Suprapubic skin (tissue), 4 donors: Measurements from ENCODE around the gene MAPK11. TPM values are rescaled to one million over a fixed set of nuclear protein-coding genes. Genes with fewer than 3 reads are reported as not detected.

Experiments
- DNase-seq, 2 donors: peaks; one replicate each; pipeline ENCODE4 v3.0.0-alpha.2; 2019; ENCODE audit warnings: low spot score in 2 of 2
- H3K27ac ChIP-seq: fragments of 200-600 bp; sonication (generic); one replicate; pipeline ENCODE4 v1.5.1; 2019
- H3K27me3 ChIP-seq: fragments of 200-600 bp; sonication (generic); one replicate; pipeline ENCODE4 v1.5.1; 2019
- H3K36me3 ChIP-seq: fragments of 200-600 bp; sonication (generic); one replicate; pipeline ENCODE4 v1.5.1; 2019
- H3K4me1 ChIP-seq: fragments of 200-600 bp; sonication (generic); one replicate; pipeline ENCODE4 v1.5.1; 2019
- H3K4me3 ChIP-seq: fragments of 200-600 bp; sonication (generic); one replicate; pipeline ENCODE4 v1.5.1; 2019; ENCODE audit warnings: mild to moderate bottlenecking
- H3K9me3 ChIP-seq: fragments of 200-600 bp; sonication (generic); one replicate; pipeline ENCODE4 v1.5.1; 2019
- EP300 ChIP-seq: sonication (generic); formaldehyde crosslinking; IDR thresholded peaks from one replicate; pipeline ENCODE4 v1.6.1; 2017; ENCODE audit warnings: antibody characterized with exemption
- POLR2A ChIP-seq, 2 donors: fragments of 450-650 bp; IDR thresholded peaks; one replicate each; pipeline ENCODE4 v1.6.1; 2017; ENCODE audit warnings: antibody characterized with exemption in 2 of 2, mild to moderate bottlenecking in 2 of 2, moderate library complexity in 2 of 2
- POLR2AphosphoS5 ChIP-seq, 3 donors: sonication (generic); formaldehyde crosslinking; IDR thresholded peaks; one replicate each; pipeline ENCODE4 v1.6.1; 2017; ENCODE audit warnings: antibody characterized with exemption in 3 of 3
- WGBS: methylation state at CpG from one replicate; pipeline ENCODE4 v1.1.5; 2018; 5-methylcytosine and 5-hydroxymethylcytosine counted together
- total RNA-seq, 4 donors: library from RNA; depleted of rRNA; stranded (reverse); fragments of >200 nt; gene quantifications; one replicate each; pipeline ENCODE4 v1.1.0, GENCODE V29; 2016
- TF ChIP-seq, protein P1 (sequence below), 2 donors: fragments of 200-600 bp in 1 of 2; fragments of 450-650 bp in 1 of 2; sonication (generic) in 1 of 2; IDR thresholded peaks; one replicate each; pipeline ENCODE4 v1.5.1; 2016 to 2019; ENCODE audit warnings: antibody characterized with exemption in 2 of 2, mild to moderate bottlenecking in 1 of 2, moderate library complexity in 1 of 2

The MAPK11 gene
- total RNA-seq, 4 donors from 2014 or later = 3.8 to 5.8 (median 4.5) TPM

DNA sequence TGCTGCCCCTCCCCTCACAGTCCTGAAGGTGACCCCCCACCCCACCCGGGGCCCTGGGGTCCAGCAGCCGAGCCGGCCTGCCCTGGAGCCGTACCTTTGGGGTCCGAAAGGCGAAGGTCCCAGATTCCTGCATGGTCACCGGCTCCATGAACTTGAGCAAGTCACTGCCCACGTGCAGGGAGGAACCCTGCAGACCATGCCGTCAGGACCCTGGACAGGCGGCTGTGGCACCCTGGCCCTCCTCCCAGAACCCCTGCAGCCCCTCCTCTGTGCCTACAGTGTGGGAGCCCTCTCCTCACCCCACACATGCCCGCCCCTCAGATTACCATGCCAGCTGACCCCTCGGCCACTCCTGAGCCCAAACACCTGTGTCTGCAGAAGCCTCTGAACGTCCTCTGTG, 14.3 kb upstream of the MAPK11 start:
- Histone ChIP-seq H3K36me3 (peaks cover 93% of the 10 kb centered on the region), H3K4me3 (no peak overlapping the region), H3K27ac (no peak overlapping the region), H3K9me3 (no peaks in the 10 kb centered on the region), H3K4me1 (peaks cover 15% of the 10 kb centered on the region), H3K27me3 (no peaks in the 10 kb centered on the region)
- DNase-seq = no peak
- TF ChIP-seq POLR2A (IDR thresholded peaks at IDR 0.05) = no peak
- WGBS = 95% methylated on average over 4 of the region's 13 CpGs

DNA sequence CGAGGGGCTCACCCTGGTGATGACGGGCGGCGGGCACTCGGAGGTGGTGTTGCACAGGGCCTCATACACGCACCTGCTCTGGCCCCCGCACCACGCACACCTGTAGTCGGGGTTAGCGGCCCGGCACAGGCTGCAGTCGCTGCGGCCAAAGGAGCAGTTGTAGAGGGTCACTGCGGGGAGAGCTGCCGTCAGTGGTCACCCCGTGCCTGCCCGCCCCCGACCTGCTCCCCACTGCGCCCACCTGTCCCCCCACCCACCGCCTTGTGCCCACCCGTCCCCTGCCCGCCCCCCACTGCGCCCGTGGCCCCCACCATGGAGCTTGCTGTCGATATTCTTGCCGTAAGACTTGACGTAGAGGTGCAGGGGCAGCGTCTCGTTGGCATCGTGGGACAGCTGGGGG, 13.6 kb upstream of the MAPK11 start:
- H3K27ac ChIP-seq = no peak overlapping the region
- H3K9me3 ChIP-seq = no peaks in the 10 kb centered on the region
- no peak overlapping the region for H3K4me3 ChIP-seq
- H3K27me3 ChIP-seq = no peaks in the 10 kb centered on the region
- no peak for DNase-seq
- H3K4me1 ChIP-seq = peaks cover 15% of the 10 kb centered on the region
- WGBS = 82% methylated on average over 13 of the region's 30 CpGs
- no peak for TF ChIP-seq POLR2AphosphoS5 (IDR thresholded peaks at IDR 0.05)
- TF ChIP-seq EP300 = no peak
- TF ChIP-seq, protein P1, sequence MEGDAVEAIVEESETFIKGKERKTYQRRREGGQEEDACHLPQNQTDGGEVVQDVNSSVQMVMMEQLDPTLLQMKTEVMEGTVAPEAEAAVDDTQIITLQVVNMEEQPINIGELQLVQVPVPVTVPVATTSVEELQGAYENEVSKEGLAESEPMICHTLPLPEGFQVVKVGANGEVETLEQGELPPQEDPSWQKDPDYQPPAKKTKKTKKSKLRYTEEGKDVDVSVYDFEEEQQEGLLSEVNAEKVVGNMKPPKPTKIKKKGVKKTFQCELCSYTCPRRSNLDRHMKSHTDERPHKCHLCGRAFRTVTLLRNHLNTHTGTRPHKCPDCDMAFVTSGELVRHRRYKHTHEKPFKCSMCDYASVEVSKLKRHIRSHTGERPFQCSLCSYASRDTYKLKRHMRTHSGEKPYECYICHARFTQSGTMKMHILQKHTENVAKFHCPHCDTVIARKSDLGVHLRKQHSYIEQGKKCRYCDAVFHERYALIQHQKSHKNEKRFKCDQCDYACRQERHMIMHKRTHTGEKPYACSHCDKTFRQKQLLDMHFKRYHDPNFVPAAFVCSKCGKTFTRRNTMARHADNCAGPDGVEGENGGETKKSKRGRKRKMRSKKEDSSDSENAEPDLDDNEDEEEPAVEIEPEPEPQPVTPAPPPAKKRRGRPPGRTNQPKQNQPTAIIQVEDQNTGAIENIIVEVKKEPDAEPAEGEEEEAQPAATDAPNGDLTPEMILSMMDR (IDR thresholded peaks at IDR 0.05) = no peak
- no peak for TF ChIP-seq POLR2A (IDR thresholded peaks at IDR 0.05)
- H3K36me3 ChIP-seq = peaks cover 93% of the 10 kb centered on the region

GRCh38 chr22:50282361-50283155, 12.4 kb upstream of the MAPK11 start:
- Histone ChIP-seq H3K27me3 (no peaks in the 10 kb centered on the region), H3K4me1 (peaks cover 15% of the 10 kb centered on the region), H3K9me3 (no peaks in the 10 kb centered on the region), H3K4me3 (peak overlapping the region; percentile 17), H3K27ac (peak overlapping the region; percentile 71), H3K36me3 (peaks cover 93% of the 10 kb centered on the region)
- DNase-seq = no peak
- 71% methylated on average over 8 of the region's 45 CpGs for WGBS
- TF ChIP-seq POLR2A (IDR thresholded peaks at IDR 0.05) (no peak), POLR2AphosphoS5 (IDR thresholded peaks at IDR 0.05) (peak in 1 of 3 donors; percentile 78), EP300 (no peak)
- TF ChIP-seq, protein P1 (IDR thresholded peaks at IDR 0.05) = no peak

- no peaks in the 10 kb centered on the region for H3K27me3 ChIP-seq
- DNase-seq = no peak
- peaks cover 15% of the 10 kb centered on the region for H3K4me1 ChIP-seq
These were observed 11.8 kb upstream of the MAPK11 start for GRCh38 chr22:50281957-50282356.

DNA sequence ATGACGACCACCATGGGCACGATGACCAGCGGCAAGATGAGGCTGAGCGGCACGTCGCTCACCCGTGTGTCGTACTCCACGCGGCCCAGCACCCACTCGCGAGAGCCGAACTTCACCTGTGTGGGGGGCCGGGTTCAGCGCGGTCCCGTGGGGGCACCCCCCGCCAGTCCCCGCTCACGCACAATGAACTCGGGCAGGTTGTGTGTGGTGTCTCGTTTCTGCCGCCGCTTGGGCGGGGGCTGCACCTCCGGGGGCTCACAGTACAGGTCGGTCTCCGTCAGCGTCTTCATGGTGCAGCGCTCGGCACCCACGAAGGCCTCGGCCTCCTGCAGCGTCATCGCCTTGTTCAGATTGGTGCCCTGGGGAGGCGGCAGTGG, 11.2 kb upstream of the MAPK11 start:
- peaks cover 93% of the 10 kb centered on the region for H3K36me3 ChIP-seq
- no peak overlapping the region for H3K27ac ChIP-seq
- WGBS = 90% methylated on average over 27 of the region's 36 CpGs
- TF ChIP-seq, protein P1 (IDR thresholded peaks at IDR 0.05) = no peak
- TF ChIP-seq POLR2A (IDR thresholded peaks at IDR 0.05) (no peak), EP300 (no peak), POLR2AphosphoS5 (IDR thresholded peaks at IDR 0.05) (no peak)
- H3K9me3 ChIP-seq = no peaks in the 10 kb centered on the region
- DNase-seq = no peak
- H3K4me1 ChIP-seq = peaks cover 15% of the 10 kb centered on the region
- no peaks in the 10 kb centered on the region for H3K27me3 ChIP-seq
- H3K4me3 ChIP-seq = no peak overlapping the region

More at GRCh38 chr22:50281957-50282356, 11.8 kb upstream of the MAPK11 start:
- peak overlapping the region; percentile 17 for H3K4me3 ChIP-seq
- TF ChIP-seq, protein P1 (IDR thresholded peaks at IDR 0.05) = no peak
- TF ChIP-seq EP300 (no peak), POLR2A (IDR thresholded peaks at IDR 0.05) (no peak), POLR2AphosphoS5 (IDR thresholded peaks at IDR 0.05) (no peak)
- H3K27ac ChIP-seq = peak overlapping the region; percentile 66
- 48% methylated on average over 4 of the region's 25 CpGs for WGBS
- H3K36me3 ChIP-seq = peaks cover 93% of the 10 kb centered on the region
- H3K9me3 ChIP-seq = no peaks in the 10 kb centered on the region
